ENCODE measurements around the gene TP53BP2.

Gene TP53BP2

DNA sequence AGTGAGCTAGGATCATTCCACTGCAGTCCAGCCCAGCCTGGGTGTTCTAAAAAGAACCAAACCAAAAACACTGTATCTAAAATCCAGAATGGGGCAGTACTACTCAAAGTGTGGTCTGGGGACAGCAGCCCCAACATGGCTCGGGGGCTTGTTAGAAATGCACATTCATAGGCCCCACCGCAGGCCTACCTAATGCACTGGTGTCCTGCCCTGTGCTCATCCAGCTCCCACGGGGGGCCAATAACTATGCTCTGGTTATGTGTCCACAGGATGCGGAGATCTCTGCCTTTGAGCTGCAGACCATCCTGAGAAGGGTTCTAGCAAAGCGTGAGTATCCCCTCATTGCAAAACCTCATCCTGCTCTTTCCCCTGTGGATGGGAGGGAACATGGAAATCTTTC lies 81.9 kb downstream of the TP53BP2 start:
- no peak for DNase-seq

DNA sequence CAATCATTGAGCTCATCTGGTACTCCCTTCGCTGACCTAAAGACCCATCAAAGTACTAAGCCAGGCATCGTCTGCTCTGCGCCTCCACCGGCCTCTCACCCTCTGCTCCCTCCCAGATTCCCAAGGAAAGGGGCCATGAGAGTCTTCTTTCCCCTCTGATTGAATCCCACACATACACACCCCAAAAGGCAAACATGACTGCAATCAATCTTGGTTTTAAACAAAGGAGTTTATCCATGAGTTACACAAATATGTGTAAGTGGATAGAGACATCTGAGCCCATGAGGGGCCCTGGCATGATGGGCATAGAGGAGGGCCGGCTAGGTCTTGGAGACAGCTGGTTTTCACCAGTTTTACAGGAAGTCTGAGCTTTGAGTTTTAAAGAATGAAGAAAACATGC lies 82.5 kb downstream of the TP53BP2 start:
- no peak for DNase-seq

DNA sequence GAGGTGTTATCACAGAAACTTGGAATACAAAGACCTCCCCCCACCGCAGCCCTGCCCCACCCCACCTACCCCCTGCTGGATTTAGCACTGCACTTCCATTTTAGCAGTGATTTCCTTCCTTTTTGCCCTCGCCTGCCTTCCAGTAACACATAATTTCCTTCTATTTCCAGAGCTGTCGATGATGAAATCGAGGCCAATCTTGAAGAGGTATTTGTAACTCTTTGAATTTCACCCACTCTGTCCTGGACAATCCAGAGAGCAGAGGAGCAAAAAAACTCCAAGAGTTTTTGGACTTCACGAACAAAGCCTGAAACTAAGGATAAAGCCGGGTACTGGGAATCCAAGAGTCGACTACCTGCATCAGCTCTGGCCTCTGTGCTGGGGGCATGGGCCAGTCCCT lies 84.3 kb downstream of the TP53BP2 start:
- DNase-seq, result no peak

DNA sequence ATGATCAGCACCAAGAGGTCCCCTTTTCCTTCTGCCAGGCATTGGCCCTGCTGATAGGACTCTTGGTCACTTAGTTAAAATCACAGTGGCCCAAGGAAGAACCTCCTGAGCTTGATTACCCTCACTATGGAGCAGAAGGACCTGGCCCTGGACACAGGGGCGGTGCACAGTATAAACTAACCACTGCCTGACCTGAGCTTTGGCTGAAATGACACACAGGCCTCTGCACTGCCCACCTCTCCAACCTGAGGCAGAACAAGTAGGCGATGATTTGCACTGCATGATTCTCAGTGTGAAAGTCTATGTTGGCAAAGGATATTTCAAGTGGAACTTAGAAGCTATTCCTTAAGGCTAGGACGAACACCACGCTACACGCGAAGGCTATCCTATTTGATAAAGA lies 84.9 kb downstream of the TP53BP2 start:
- DNase-seq, result no peak

DNA sequence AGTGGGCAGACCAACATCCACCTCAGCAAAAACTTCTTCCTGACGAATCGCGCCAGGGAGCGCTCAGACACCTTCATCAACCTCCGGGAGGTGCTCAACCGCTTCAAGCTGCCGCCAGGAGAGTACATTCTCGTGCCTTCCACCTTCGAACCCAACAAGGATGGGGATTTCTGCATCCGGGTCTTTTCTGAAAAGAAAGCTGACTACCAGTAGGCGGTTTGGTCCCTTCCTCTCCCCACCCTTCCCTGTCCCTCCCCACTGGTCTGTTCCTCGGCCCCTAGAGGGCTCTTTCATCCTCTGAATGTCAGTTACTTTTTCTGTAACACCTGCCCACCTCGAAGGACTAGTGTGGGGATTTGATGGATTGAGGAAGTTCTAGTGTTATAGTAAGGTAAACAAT lies 86.5 kb downstream of the TP53BP2 start:
- no peak for DNase-seq

DNA sequence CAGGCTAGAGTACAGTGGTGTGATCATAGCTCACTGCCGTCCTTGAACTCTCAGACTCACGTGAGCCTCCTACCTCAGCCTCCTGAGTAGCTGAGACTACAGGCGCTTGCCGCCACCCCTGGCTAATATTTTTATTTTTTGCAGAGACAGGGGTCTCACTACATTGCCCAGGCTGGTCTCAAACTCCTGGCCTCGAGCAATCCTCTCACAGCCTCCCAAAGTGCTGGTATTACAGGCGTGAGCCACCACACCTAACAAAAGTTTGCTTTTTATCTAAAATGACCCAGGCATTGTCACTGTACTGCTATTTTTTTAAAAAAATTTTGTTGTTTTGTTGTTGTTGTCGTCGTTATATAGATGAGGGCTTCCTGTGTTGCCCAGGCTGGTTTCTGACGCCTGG lies 87.0 kb downstream of the TP53BP2 start:
- no peak for DNase-seq

DNA sequence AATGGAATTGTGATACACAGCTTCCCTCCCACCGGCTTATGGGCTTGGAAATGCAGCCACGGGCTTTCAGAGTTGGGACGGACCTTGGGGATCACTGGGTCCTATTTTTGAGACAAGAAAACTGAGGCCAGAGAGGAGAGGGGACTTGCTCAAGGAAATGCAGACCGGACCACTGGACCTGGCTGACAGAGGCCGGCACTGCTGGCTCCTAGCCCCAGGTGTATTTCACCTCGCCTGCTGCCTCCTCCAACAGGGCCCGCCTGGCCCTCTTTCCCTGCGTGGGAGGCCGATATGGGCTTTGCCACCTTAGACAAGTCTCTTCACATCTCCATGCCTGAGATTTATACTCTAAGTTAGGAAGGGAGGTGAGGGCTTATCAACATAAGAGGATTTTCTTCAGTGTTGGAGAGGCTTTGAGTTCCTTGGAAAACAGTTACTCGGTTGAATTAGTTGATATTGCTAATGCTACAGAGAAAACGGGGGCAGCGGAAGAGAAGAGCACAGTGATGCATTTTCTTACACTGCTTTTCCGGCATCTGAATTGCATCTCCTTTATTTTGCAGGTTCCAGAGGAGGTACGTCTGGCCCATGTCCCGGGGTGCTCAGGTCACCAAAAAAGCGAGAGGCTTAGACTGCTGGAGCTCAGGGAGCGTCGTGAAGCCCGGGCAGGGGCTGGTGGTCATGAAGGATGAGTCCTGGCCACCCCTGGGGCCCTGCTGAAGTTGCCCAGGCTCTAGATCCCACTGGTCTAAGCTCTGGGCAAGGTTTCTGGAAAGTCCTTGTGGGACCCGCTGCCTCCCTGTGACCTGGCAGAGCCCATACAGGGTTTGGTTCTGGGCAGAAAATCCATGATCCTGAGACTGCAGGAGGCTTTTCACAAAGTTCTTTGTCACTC lies 88.7 kb downstream of the TP53BP2 start:
- no peak for DNase-seq

DNA sequence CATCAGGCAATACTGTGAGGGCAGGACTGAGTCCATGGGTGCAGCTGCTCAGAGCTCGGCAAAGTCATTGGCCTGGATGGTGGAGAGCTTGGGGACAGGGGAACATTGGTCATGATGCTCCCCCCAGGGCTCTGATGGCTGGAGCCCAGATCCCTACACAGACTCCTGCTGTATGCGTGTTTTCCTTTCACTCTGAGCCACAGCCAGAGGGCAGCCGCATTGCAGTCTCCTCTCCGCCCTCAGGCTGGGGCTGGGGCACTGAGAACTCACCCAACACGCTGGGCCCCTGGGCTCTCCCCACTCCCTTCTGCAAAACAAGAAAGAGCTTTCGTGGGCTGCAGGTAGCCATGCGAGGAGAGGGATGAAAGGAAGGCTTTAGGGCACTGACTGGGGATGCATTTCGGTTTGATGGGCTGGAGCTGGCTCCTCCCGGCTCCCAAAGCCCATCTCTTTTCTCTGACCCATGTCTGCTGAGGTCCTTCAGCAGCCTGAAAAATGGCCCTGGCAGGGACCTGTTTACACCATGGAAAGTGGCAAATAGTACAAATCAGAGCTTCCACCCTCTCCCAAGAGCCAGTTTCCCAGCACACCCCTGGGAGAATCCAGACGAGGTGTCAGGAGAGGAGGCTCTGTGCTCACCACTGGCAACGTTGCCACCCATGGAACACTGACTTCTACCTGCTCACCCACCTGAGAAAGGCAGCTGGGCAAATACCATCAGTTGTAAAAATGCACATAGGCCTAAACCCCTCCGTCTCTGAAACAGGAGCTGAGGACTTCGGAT lies 89.6 kb downstream of the TP53BP2 start:
- no peak for DNase-seq

DNA sequence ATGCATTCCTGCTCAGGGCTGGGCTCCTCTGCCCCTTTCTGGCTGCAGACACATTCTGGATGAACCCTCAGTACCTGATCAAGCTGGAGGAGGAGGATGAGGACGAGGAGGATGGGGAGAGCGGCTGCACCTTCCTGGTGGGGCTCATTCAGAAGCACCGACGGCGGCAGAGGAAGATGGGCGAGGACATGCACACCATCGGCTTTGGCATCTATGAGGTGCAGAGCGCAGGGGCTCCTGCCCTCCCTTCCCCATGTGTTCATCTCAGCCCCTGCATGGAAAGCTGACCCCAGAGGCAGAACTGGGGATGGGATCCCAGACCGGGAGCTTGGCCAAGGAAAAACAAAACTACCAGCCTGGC lies 90.3 kb downstream of the TP53BP2 start:
- no peak for DNase-seq

DNA sequence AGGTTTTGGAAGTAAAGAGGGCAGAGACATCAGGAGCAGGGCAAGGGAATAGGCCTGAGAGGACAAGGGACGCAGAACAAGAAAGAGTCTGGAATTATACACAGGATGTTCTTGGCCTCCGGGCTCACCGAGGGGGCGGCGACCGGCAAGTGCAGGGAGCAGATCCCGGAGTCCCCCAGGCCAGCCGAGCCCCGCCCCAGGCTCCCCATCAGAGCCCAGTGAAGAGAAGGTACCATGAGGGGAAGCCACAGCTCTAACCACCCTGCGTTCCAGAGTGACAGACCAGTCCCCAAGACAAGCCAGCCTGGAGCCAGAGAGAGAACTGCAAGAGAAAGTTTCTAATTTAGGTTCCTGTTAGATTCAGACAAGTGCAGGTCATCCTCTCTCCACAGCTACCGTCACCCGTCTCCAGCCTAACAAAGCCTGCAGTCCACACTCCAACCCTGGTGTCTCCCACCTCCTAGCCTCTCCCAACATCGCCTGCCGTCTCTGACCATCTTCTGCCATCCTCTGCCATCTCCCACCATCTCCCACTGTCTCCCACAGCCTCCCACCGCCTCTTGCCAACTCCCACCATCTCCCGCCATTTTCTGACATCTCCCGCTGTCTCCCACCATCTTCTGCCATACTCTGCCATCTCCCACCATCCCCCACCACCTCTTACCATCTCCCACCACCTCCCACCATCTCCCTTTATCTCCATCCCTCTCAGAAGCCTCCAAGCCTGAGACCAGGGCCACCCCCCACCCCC lies 90.9 kb downstream of the TP53BP2 start:
- no peak for DNase-seq

DNA sequence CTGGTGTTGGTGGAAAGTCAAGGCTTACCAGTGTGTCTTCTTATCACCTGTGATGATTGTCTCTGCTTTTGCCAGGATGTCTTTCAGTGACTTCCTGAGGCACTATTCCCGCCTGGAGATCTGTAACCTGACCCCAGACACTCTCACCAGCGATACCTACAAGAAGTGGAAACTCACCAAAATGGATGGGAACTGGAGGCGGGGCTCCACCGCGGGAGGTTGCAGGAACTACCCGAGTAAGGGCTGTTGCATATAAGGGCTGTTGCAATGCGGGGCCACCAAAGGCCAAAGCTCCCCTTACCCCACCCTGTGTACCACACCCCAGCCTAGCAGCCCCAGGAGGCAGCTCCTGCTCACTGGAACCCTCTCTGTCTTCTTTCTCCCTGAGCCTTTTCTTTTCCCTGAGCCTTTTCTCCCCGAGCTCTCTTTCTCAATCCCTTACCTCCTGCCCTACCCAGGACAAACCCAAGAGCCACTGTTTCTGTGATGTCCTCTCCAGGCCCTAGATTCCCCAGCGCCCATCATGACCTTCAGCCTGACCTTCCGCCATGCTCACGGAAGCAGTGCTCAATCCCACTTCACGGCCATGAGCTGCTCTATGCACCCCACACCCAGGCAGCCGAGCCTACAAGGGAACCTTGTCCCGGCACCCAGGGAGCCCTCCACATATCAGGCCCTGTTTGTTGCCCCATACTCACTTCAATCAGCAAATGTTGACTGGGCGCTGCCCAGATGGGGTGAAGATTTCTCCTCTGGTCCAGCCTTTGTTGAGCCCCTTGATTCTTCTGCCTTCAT lies 92.8 kb downstream of the TP53BP2 start:
- DNase-seq, result no peak

DNA sequence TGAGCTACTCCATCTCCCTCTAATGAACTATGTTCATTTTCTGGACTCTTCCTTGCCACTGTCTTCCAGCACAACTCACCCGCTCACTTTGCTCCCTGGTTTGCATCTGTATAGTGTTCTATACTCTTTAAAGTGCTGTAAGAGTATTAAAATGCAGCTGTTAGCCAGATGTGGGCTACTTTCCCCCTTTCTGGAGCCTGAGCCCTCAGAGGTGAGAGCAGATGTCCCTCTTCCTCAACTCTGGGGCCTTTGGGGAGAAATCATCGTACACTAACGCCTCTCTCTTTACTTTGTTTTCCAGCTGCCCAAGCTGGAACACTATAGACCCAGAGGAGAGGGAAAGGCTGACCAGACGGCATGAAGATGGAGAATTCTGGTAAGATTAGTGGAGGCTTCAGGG lies 94.1 kb downstream of the TP53BP2 start:
- DNase-seq, result no peak

DNA sequence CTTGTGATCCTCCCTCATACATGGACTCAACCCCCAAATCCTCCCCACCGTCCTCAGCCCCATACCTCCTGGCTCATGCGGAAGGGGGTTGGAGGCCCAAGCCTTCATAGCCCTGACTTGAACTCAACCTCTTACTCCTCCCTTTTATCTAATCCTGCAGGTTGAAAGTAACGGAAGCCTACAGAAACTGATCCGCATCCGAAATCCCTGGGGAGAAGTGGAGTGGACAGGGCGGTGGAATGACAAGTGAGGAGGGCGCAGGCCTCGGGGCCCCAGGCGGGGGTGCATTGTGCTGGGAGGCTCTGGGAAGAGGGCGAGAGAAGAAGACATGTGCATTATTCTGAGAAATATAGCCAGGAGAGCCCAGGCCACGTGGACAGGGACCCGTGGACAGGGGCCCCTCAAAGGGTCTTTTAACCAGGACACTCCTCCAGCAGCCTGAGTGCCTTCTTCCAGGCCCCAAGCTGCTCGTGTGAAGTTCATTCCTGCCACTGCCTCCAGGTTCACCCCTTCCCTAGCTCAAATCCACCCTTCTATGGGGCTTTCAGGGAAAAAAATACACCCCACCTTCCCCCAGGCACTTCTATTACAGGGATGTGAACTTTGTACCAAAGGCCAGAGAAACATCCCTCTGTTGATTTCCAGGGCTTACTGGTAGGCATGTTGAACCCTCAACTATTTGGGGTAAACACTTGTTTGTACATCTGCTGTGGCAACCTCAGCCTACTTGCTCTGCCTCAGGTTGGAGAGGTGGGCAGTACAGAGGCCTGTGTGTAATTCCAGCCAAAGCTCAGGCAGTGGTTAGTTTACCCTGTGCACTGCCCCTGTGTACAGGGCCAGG lies 94.8 kb downstream of the TP53BP2 start:
- no peak for DNase-seq

DNA sequence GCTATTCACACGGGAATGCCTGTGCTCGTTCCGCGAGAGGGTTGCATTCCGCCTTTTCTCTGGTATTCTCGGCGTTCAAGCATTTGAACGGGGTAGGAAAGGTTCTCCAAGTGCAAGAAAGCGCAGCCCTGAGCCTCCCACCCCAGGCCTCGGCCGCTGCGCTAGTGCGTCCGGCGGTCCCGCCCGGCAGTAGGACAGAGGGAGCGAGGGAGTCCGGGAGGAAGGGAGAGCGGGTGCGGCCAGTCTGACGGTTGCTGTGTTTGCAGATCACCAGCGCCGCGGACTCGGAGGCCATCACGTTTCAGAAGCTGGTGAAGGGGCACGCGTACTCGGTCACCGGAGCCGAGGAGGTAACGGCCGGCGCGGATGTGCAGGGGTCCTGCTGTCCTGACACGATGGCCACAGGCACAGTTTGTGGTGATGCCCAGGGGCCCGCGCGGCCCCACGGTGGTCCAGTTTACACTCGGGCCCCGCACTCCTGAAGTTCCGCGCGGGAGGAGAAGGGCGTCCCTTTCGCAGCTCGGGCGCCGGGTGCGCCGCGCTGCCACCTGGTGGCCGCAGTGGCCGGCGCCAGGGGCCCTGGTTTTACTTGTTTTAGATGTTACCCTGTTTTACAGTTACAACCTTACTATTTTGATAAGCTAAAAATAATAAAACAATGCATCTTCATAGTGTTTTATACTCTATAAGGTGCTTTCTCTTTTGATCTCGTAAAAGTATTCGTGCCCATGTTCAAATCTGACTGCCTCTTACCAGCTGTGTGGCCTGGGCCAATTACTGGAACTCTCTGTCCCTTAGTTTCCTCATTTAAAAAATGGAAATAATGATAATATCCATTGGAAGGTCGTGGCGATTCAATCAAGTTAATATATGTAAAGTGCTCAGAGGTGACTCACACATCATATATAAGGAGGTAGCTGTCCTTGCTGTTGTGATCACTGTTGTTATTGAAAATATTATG lies 96.7 kb downstream of the TP53BP2 start:
- DNase-seq, result peak; percentile 50 to 60

DNA sequence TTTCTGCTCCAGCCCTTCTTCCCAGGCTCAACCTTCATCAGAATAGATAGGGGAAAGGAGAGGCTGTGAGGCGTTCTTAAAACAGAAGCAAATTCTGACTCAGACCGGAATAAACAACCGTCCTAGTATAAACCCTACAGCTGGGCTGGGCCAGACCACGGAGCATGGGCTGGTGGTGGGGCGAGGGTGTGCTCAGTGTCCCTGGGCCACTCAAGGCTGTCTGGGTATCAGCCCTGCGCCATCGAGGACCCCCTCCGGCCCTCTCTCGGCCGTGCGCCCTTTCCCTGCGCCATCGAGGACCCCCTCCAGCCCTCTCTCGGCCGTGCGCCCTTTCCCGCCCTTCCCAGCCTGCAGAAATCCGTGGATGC lies 97.4 kb downstream of the TP53BP2 start:
- no peak for DNase-seq

DNA sequence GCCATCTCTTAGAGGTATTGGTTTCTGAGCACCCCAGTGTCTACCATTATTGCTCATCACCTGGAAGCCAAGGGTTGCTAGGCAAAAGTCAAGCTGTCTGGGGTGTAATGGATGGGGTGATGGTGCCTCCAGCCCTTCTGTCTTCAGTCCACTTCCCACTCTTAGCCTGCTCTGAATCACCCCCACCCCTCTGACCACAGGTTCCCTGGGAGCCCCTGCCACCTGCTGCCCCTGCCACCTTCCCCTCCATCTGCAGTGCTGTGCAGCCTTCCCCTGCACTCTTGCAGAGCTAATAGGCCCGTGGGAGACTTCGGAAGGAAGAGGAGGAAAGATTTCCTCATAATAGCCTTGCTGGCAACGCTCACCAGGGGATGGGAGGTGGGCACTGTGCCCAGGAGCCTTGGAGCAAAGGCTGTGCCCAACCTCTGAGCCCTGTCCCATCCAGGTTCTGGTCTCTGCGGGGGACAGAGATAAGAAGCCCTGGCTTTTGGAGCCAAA lies 97.9 kb downstream of the TP53BP2 start:
- no peak for DNase-seq

DNA sequence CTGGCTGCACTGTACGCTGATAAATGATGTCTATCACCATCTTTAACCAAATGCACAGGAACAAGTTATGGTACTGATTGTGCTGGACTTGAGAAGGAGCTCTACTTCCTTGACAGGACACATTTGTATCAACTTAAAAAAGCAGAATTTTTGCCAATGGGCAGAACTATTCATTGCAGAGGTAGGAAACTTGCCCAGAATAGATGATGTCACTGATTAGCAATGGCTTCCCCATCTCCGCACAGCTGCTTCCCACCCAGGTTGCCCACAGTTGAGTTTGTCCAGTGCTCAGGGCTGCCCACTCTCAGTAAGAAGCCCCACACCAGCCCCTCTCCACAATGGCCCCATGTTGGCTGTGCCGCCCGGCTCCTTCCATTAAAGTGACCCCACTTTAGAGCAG lies 100.0 kb downstream of the TP53BP2 start:
- DNase-seq, result no peak

DNA sequence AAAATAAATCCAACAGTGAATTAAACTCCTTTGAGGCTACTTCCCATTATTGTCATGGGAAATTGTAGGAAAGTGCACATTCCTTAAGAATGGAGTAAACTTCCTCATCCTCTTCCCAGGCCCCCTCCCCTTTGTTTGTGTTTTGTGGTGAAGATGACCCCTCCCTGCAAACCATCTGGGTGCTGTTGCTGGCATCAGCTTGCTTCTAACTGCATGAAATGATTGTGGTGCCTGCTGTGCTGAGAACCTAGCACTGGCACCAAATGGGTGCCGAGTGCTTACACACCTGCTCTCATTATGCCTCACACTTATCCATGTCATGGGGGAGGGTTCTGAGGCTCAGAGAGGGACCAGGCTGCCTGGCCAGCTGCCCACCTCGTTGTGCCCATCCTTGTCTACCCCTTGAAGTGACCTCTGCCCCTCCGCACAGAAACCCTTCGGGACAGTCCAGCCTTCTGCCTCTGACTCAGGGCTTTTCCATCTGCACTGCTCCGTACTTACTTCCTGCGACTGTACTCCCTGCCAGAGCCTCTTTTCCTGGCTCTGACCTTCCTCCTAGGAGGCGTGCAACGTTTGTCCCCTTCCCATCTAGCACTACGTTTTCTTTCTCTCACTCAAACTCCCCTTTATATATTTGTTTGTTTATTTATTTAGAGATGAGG lies 102.8 kb downstream of the TP53BP2 start:
- DNase-seq, result no peak

DNA sequence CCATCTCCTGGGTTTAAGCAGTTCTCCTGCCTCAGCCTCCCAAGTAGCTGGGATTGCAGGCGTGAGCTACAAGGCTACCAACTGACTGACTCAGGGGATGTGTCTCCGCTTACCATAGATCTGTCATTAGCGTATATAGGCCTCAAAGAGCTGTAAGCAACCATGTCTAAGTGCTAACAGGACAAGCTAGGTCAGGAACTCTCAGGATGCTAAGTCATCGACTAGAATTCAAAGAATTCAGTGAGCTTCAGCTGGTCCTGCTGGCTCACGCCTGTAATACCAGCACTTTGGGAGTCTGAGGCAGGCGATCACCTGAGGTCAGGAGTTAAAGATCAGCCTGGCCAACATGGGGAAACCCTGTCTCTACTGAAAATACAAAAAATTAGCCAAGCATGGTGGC lies 103.9 kb downstream of the TP53BP2 start:
- DNase-seq, result no peak
